NCI-H187 (cell line): ENCODE measurements around the gene C9orf85.

Experiments used
- DNase-seq, 2 experiments: peaks; one replicate each; lab custom pipeline; 2025; lab: John Stamatoyannopoulos, UW

C9orf85 gene

DNA sequence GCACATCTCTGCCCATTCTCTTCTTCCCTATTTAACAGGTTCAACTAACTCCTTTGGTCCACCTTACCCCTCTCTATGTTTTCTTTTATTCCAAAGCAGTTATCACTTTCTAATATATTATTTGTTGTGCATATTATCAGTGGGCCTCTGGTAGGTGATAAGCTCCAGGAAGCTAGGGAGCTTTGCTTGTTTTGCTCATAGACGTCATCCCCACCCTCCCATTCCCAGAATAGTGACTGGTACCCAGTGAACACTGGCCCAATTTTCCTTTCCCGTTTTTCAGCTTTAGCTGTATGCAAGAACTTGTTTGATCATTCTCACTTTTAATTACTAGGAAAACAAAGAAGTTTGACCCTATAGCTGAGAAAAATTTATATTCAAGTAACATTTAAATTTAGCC is 7.4 kb upstream of the C9orf85 start:
- DNase-seq = no peak

DNA sequence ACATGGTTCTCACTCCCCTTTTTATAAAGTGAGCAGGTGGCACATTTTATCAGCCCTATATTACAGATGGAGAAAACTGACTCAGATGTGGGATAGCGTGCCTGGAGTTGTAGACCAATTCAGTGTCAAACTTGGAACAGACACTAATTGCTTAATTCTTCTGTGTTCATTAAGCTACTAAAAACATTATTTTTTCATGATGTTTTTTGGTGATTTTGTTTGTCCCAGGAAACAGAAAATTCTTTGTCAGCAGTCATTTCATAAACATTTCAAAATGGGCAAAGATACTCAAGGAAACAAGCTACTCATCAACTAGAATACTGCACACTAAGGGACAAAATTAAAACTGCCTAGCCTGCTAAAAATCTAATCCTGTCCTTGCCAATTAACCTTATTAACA is 2.6 kb upstream of the C9orf85 start:
- DNase-seq = no peak

DNA sequence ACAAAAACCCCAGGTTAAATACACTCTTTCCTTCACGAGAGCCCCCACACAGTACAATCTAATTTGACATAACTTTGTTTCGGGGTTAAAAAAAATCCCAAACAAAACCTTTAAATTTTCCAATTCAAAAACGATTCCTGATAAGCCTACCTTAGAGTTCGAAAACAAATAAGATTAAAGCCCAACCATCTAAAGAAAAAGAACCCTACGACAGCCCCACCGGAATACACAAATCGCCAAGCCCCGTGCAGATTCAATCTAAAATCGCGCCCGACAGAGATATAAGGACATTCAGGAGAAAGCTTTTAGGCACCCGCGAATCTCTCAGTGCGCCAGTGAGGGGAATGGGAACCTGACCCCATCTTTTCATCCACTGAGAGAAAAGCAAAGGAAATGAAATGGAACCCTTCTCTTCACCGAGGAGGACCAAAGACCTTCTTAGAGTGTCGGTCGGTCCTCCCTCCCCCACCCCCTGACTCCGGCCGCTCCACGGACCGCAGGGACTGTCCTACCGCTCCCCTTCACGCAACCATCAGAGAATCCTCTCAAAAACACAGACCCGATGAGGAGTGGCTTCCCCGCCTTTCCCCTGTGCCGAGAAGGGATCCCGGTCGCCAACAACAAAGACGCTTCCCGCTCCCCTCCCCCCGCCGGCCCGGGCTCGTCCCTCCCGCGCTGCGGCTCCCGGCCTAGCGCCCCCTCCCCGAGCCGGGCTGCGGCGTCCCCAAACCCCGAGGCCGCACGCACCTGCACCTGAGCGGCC is 1.4 kb upstream of the C9orf85 start:
- DNase-seq = peak; percentile 6 to 24

DNA sequence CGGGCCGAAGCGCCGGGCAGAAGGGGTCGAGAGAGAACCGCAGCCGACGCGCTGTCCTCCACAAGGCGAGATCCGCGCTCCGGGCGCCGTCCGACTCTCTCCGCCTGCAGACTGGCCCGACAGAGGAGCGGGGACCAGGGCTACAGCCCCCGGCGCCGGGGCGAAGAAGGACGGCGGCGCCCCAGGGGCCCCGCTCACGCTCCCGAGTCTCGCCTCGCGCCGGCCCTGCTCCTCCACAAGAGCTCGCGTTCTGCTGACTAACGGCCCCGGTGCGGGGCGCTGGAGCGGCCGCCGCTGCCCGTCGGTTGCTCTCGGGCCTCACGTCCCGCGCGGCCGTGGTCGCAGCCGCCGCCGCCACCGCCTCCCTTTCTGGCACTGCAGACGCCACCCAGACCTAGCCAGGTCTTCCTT is 784 bp upstream of the C9orf85 start:
- no peak for DNase-seq

DNA sequence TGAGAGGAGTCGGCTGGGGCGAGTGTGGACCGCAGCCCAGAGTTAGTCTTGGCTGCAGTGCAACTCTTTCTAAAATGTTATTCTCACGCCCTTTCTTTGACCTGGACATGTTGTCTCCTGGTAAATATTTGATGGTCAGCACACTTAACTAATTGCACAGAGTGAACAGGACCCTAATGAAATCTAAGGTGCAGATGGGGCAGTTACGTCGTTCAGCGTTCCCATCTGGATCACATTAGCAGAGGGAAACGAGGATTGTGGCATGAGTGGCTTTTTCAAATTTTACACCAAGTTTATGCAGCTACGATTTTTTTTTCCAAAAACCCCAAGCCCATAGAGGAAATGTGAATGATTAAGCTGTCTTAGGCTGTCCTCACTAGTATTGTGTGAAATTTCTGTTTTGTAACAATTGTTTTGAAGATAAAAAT is 483 bp downstream of the C9orf85 start:
- DNase-seq = no peak

- DNase-seq = no peak
Measured at GRCh38 chr9:71915495-71915894, 4.1 kb downstream of the C9orf85 start.

- no peak for DNase-seq
Measured at GRCh38 chr9:71916834-71917534, 5.5 kb downstream of the C9orf85 start.

- DNase-seq = no peak
Measured at GRCh38 chr9:71918419-71918818, 7.0 kb downstream of the C9orf85 start.

GRCh38 chr9:71920456-71921189 is 9.2 kb downstream of the C9orf85 start:
- DNase-seq = no peak

GRCh38 chr9:71921190-71921814 is 9.9 kb downstream of the C9orf85 start:
- no peak for DNase-seq

GRCh38 chr9:71924576-71924975 is 13.1 kb downstream of the C9orf85 start:
- no peak for DNase-seq

DNA sequence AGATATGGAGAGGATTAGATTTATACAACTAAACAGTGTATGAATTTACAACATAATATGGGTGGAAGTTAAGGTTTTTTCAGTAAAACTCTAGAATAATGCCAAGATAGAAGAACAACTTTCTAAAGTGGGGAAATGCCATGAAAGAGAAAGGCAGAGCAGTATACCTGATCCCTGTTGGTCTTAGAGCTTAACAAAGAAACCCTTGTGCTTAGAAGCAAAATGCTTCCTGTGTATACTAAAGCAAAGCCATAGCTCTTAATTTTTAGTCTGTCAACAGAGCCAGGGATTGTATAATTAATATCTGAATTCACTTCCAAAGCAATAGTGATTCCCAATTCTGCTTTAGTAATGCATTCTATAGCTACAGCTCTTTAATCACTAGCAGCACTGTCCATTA is 14.4 kb downstream of the C9orf85 start:
- no peak for DNase-seq

- DNase-seq = no peak
Measured at GRCh38 chr9:71928376-71928775, 16.9 kb downstream of the C9orf85 start.

DNA sequence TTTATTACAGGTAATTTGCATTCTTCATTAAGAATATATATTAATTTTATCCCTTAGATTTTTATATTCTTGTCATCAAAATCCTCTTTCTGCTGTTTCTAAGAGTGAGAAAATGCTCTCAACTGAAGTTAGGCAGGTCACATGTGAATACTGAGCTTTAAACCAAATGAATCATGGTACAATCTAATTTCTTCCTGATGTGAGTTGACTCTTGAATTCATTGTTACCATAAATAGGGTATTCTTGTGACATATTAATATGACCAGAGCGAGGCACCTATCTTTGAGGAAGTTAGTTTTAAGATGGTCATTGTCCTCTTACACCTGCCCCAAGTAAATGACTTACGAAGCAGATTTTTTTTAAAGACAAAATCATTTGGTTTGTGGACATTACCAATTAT is 17.4 kb downstream of the C9orf85 start:
- DNase-seq = no peak

GRCh38 chr9:71929223-71929622 is 17.8 kb downstream of the C9orf85 start:
- DNase-seq = no peak

GRCh38 chr9:71929791-71930440 is 18.5 kb downstream of the C9orf85 start:
- no peak for DNase-seq

GRCh38 chr9:71931166-71931565 is 19.7 kb downstream of the C9orf85 start:
- no peak for DNase-seq

DNA sequence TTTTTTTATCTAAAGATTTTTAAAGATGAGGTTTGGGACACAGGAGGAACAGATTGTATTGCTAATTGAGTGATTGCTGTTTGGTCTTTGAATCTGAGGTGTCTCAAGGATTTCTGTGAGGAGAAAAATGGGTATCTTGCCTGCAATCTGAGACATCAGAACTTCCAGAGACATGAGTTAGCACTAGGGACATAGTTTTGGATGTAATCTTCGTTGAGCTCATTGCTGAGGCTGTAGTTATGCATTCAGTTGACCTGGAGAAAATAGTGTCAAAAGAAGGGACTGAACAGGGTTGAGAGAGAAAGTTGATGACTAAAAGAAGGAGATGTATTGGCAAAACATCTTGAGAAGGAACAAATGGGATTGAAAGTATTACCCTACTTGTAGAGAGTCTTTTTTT is 24.6 kb downstream of the C9orf85 start:
- no peak for DNase-seq

DNA sequence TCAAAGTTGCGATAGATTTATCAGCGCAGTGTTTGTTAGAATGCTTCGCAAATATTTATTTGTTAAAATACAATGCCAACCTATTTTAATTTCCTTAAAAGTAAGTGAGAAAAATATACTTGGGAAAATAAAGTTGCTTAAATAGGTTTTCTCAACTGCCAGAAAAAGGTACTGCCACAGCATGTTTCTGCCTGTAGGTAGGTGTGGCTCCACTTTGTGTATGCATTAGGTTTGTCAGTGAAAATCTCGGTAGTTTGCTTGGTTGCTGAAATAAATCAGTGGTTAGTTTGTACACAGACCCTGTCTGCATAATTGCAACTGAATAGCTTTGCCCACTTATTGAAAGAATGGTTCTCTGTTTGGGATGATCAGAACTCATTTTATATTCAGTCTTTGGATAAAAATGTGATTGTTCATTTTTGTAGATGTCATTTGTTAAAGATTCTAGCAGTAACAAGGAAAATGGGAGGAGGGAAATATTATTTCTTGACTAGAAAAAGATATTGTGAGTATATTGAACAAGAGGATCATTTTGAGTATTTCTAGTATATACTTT is 25.7 kb downstream of the C9orf85 start:
- DNase-seq = no peak

GRCh38 chr9:71937898-71938297 is 26.5 kb downstream of the C9orf85 start:
- DNase-seq = no peak

GRCh38 chr9:71941060-71941568 is 29.7 kb downstream of the C9orf85 start:
- no peak for DNase-seq
